Hypothalamus (tissue), 51 donors: ENCODE data around the gene SLC26A9.
"Not testable (repeated sequence)": the region's sequence is repeated elsewhere in the genome, so short reads cannot be mapped to it uniquely, and the experiment has no call there.

Source experiments
- DNase-seq, 51 donors: peaks; one replicate each; lab custom pipeline; 2025; lab: John Stamatoyannopoulos, UW

The SLC26A9 gene

DNA sequence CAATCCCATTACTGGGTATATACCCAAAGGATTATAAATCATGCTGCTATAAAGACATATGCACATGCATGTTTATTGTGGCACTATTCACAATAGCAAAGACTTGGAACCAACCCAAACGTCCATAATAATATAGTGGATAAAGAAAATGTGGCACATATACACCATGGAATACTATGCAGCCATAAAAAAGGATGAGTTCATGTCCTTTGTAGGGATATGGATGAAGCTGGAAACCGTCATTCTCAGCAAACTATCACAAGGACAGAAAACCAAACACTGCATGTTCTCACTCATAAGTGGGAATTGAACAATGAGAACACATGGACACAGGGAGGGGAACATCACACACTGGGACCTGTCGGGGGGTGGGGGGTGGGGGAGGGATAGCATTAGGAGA lies 38.2 kb downstream of the SLC26A9 start:
- not testable (repeated sequence) for DNase-seq

DNA sequence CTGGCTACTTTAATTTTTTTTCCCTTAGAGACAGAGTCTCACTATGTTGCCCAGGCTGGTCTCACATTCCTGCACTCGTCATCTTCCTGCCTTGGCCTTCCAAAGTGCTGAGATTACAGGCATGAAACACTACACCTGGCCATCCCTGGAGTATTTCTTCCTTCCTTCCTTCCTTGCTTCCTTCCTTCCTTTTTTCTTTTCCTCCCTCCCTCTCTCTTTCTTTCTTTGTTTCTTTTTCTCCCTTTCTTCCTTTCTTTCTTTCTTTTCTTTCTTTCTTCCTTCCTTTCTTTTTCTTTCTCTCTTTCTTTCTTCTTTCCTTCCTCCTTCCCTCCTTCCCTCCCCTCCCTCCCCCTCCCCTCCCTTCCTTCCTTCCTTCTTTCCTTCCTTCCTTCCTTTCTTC lies 46.9 kb downstream of the SLC26A9 start:
- no peak for DNase-seq

DNA sequence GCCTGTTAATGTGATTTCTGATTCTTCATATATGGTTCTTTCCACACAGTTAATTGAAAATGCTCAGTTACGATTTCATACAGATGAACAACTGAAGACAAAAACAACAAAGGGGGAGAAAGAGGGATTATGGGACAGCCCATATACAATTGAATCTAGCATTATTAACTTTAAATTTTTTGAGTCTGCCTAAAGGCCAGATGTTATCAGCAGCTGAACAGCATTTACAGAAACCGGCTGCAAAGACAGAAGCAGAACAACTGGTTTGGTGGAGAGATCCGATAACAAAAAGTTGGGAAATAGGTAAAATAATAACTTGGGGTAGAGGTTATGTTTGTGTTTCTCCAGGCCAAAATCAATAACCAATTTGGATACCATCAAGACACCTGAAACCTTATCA lies 49.1 kb downstream of the SLC26A9 start:
- DNase-seq: not testable (repeated sequence)

DNA sequence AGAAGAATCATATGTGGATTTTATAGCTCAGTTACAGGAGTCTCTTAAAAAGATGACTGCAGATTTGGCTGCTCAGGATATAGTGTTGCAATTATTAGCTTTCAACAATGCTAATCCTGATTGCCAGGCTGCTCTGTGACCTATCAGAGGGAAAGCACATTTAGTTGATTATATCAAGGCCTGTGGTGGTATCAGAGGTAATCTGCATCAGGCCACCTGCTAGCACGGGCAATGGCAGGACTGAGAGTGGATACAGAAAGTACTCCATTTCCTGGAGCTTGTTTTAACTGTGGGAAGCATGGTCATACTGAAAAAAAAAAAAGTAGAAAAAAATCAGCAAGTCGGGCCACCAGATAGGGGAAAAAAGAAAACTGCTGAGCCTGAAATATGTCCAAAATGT lies 51.1 kb downstream of the SLC26A9 start:
- DNase-seq: not testable (repeated sequence)

DNA sequence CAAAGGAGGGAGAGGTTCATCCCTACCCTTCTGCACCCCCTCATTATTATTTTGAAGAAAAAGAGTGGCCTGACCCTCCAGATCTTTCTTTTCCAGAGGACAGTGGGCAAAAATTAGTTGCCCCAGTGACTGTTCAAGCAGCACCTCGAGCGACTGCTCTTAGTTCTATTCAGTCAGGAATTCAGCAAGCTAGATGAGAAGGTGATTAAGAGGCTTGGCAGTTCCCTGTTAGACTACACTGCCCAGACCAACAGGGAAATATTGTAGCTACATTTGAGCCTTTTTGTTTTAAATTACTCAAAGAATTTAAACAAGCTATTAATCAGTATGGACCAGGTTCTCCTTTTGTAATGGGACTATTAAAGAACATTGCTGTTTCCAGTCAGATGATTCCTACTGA lies 51.8 kb downstream of the SLC26A9 start:
- DNase-seq: not testable (repeated sequence)

DNA sequence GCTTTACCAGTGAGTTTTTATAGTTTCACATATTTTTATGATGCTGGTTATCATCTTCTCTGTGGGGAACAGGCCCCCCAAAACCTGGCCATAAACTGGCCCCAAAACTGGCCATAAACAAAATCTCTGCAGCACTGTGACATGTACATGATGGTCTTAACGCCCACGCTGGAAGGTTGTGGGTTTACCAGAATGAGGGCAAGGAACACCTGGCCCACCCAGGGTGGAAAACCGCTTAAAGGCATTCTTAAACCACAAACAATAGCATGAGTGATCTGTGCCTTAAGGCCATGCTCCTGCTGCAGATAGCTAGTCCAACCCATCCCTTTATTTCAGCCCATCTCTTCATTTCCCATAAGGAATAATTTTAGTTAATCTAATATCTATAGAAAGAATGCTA lies 52.6 kb downstream of the SLC26A9 start:
- DNase-seq: not testable (repeated sequence)

DNA sequence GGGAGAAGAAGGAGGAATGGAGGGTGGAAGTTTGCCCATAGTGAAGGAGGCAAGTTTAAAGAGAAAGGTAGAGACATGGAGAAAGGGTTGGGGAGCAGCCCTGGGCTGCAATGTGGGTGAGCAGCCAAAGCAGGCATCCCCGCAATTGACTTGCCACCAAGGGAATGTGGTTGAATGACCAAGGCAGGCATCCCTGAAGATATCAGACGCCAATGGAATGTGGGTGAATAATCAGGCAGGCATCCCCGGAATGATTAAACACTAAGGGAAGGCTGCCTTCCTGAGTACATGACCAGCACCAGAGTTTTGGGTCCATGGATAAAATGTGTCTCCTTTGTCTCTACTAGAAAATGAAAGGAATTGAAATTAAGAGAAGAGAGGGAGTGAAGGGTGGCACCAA lies 53.5 kb downstream of the SLC26A9 start:
- not testable (repeated sequence) for DNase-seq

DNA sequence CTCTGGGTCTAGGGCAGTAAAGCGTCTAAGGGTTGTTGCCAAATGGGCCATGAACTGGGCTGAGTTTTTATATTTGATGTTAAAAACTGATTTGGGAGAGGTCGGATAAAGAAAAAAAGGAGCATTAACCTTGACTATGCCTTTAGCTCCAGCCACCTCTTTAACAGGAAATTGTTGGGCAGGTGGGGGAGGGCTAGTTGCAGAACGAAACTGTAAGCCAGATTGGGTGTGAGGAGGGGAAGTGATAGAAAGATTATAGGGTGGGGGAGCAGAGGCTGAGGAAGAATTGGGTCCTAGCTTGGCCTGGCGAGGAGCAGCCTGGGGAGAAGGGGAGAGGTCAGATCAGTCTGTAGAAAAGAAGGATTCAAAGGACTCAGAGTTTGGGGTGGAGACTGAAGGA lies 54.2 kb downstream of the SLC26A9 start:
- not testable (repeated sequence) for DNase-seq

DNA sequence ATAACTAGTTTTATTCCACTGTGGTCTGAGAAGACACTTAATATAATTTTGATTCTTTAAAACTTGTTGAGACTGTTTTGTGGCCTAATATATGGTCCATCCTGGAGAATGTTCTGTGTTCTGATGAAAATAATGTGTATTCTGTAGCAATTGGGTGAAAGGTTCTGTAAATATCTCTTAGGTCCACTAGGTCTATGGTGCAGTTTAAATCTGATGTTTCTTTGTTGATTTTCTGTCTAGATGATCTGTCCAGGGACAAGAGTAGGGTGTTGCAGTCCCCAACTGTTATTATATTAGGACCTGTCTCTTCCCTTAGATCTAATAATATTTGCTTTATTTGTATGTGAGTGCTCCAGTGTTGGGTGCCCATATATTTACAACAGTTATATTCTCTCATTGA lies 59.5 kb downstream of the SLC26A9 start:
- no peak for DNase-seq

DNA sequence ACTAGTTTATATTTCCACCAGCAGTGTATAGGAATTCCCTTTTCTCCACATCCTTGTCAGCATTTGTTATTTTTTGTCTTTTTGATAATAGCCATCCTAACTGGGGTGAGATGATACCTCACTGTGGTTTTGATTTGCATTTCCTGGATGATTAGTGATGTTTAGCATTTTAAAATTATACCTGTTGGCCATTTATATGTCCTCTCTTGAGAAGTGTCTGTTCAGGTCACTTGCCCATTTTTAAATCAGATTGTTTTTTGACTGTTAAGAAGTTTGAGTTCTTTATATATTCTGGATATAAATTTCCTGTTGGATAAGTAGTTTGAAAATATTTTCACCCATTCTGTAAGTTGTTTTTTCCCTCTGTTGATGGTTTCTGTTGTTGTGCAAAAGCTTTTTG lies 62.3 kb downstream of the SLC26A9 start:
- no peak for DNase-seq

DNA sequence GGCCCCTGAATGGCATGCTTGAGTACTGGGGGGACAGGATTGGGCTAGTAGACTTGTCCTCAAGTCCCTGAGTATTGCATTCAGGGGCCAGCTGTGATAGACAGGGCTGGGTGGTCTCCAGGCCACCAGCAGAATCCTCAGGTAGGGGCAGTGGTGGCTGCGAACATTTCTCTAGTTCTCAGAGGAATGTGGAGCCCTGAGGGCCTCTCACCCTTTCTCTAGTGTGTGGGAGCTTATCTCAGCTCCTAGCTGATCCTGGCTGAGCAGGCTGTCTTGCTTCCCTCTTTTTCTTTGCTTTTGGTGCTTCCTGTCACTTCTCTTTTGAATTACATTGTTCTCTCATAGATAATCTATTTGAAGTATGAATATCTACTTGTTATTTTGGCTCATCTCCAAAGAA lies 63.3 kb downstream of the SLC26A9 start:
- DNase-seq: no peak

DNA sequence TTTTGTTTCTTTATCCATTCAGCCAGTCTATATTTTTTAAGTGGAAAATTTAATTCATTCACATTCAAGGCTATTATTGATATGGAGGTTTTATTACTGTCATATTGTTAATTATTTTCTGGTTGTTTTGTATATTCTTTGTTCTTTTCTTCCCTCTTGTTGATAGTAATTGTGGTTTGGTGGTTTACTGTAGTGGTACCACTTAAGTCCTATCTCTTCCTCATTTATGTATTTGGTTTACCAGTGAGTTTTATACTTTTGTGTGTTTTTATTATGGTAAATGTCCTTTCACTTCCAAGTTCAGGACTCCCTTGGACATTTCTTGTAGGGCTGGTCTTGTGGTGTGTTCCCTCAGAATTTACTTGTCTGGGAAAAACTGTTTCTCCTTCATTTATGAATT lies 65.2 kb downstream of the SLC26A9 start:
- DNase-seq: no peak

DNA sequence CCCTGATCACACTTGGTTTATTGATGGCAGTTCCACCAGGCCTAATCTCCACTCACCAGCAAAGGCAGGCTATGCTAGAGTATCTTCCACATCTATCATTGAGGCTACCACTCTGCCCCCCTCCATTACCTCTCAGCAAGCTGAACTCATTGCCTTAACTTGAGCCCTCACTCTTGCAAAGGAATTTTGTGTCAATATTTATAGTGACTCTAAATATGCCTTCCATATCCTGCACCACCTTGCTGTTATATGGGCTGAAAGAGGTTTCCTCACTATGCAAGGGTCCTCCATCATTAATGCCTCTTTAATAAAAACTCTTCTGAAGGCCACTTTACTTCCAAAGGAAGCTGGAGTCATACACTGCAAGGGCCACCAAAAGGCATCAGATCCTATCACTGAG lies 70.1 kb downstream of the SLC26A9 start:
- DNase-seq: not testable (repeated sequence)

DNA sequence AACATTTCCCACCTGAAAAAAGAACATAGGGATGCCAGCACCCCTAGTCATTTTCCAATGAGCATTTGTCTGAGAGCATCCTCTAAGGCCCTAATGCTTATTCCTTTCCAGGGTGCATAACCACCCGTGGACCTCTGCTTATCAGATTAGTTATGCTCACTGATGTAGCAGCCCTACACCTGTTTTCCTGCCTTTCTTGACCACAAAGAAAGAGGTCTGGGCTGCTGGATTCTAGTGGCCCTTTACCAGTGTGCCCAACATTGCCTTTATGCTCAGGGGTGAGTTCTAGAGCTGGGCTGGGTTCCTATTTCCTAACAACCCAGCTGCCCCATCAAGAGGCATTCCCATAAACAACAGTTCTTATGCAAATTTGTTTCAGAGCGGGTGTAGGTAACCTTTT lies 73.0 kb downstream of the SLC26A9 start:
- DNase-seq: no peak
